H9 (cell line): Measurements from ENCODE around the gene CCT3. TPM values are rescaled to one million over a fixed set of nuclear protein-coding genes. Genes with fewer than 3 reads are reported as not detected.

Experiments used
- DNase-seq: peaks from one replicate; pipeline ENCODE4 v3.0.0-alpha.2; 2017
- H2AFZ ChIP-seq: one replicate; pipeline ENCODE4 v1.6.1; 2013; ENCODE audit warnings: mild to moderate bottlenecking, low read length, control low read depth, moderate library complexity
- H2AK5ac ChIP-seq: 2 replicates; pipeline ENCODE4 v1.6.1; 2013; ENCODE audit warnings: low read length, control low read depth, mixed read lengths; ENCODE audit not compliant: insufficient read length
- H2BK120ac ChIP-seq: one replicate; pipeline ENCODE4 v1.6.1; 2013; ENCODE audit warnings: low read depth, mild to moderate bottlenecking, low read length, control low read depth, inconsistent platforms; ENCODE audit not compliant: poor library complexity, severe bottlenecking
- H2BK12ac ChIP-seq: 2 replicates; pipeline ENCODE4 v1.6.1; 2013; ENCODE audit warnings: low read length, control low read depth, mixed read lengths, low read depth; ENCODE audit not compliant: insufficient read length
- H2BK15ac ChIP-seq: 2 replicates; pipeline ENCODE4 v1.6.1; 2013; ENCODE audit warnings: low read depth, low read length, control low read depth
- H2BK20ac ChIP-seq: one replicate; pipeline ENCODE4 v1.6.1; 2013; ENCODE audit warnings: low read depth, mild to moderate bottlenecking, low read length, control low read depth, inconsistent platforms; ENCODE audit not compliant: poor library complexity, severe bottlenecking
- H2BK5ac ChIP-seq: 2 replicates; pipeline ENCODE4 v1.6.1; 2013; ENCODE audit warnings: low read length, control low read depth, mixed read lengths; ENCODE audit not compliant: insufficient read length
- H3K14ac ChIP-seq: 2 replicates; pipeline ENCODE4 v1.6.1; 2013; ENCODE audit warnings: low read length, control low read depth; ENCODE audit not compliant: insufficient read depth
- H3K18ac ChIP-seq: 2 replicates; pipeline ENCODE4 v1.6.1; 2013; ENCODE audit warnings: low read depth, mild to moderate bottlenecking, mixed read lengths, low read length, control low read depth; ENCODE audit not compliant: insufficient read length
- H3K23ac ChIP-seq: 2 replicates; pipeline ENCODE4 v1.6.1; 2013; ENCODE audit warnings: low read length, control low read depth, mixed read lengths, low read depth; ENCODE audit not compliant: insufficient read length
- H3K23me2 ChIP-seq: 2 replicates; pipeline ENCODE4 v1.6.1; 2013; ENCODE audit warnings: low read depth, mild to moderate bottlenecking, mixed read lengths, low read length, control low read depth; ENCODE audit not compliant: insufficient read length, poor library complexity, severe bottlenecking
- H3K27ac ChIP-seq: 2 replicates; pipeline ENCODE4 v1.5.1; 2013; ENCODE audit warnings: low read length, control low read depth, mixed read lengths, low read depth; ENCODE audit not compliant: insufficient read length
- H3K27me3 ChIP-seq: 2 replicates; pipeline ENCODE4 v1.6.1; 2013; ENCODE audit warnings: low read length, control low read depth, inconsistent platforms; ENCODE audit not compliant: insufficient read depth
- H3K4ac ChIP-seq: 2 replicates; pipeline ENCODE4 v1.6.1; 2013; ENCODE audit warnings: low read depth, mild to moderate bottlenecking, control low read depth, inconsistent platforms, low read length, moderate library complexity
- H3K4me1 ChIP-seq: 2 replicates; pipeline ENCODE4 v1.6.1; 2013; ENCODE audit warnings: low read length, control low read depth, inconsistent platforms; ENCODE audit not compliant: insufficient read depth
- H3K4me2 ChIP-seq: 2 replicates; pipeline ENCODE4 v1.6.1; 2013; ENCODE audit warnings: low read length, control low read depth, mixed read lengths; ENCODE audit not compliant: insufficient read length, insufficient read depth
- H3K56ac ChIP-seq: 2 replicates; pipeline ENCODE4 v1.6.1; 2013; ENCODE audit warnings: low read depth, mild to moderate bottlenecking, mixed read lengths, low read length, control low read depth; ENCODE audit not compliant: insufficient read length
- H3K79me1 ChIP-seq: 2 replicates; pipeline ENCODE4 v1.6.1; 2013; ENCODE audit warnings: low read depth, mild to moderate bottlenecking, moderate library complexity, low read length, control low read depth, inconsistent platforms; ENCODE audit not compliant: insufficient read depth, poor library complexity, severe bottlenecking
- H3K79me2 ChIP-seq: 2 replicates; pipeline ENCODE4 v1.6.1; 2013; ENCODE audit warnings: low read length, control low read depth, inconsistent platforms; ENCODE audit not compliant: insufficient read depth
- H3K9ac ChIP-seq: 2 replicates; pipeline ENCODE4 v1.6.1; 2013; ENCODE audit warnings: low read length, control low read depth, mixed read lengths; ENCODE audit not compliant: insufficient read length; ENCODE audit errors: extremely low read depth
- H3K9me3 ChIP-seq: one replicate; pipeline ENCODE4 v1.6.1; 2013; ENCODE audit warnings: low read depth, low read length, inconsistent platforms; ENCODE audit not compliant: control insufficient read depth
- H3T11ph ChIP-seq: one replicate; pipeline ENCODE4 v1.6.1; 2013; ENCODE audit warnings: mild to moderate bottlenecking, low read length, control low read depth, inconsistent platforms
- H4K20me1 ChIP-seq: one replicate; pipeline ENCODE4 v1.6.1; 2013; ENCODE audit not compliant: control insufficient read depth, insufficient read length, insufficient read depth
- H4K5ac ChIP-seq: 2 replicates; pipeline ENCODE4 v1.6.1; 2013; ENCODE audit warnings: low read depth, mild to moderate bottlenecking, mixed read lengths, low read length, control low read depth; ENCODE audit not compliant: insufficient read length
- H4K8ac ChIP-seq: replicated peaks from 2 replicates; pipeline ENCODE4 v1.6.1; 2013; ENCODE audit warnings: low read length, control low read depth, mixed read lengths, low read depth; ENCODE audit not compliant: insufficient read length
- H4K91ac ChIP-seq: 2 replicates; pipeline ENCODE4 v1.6.1; 2013; ENCODE audit warnings: low read depth, mild to moderate bottlenecking, moderate library complexity, mixed read lengths, low read length, control low read depth; ENCODE audit not compliant: insufficient read length
- H3K27ac Mint-ChIP-seq, 3 experiments: 2 replicates in 2 of 3; 3 replicates in 1 of 3; pipeline ENCODE4 v1.8.0; 2020 to 2021; ENCODE audit warnings: mixed read lengths in 3 of 3, mild to moderate bottlenecking in 1 of 3, moderate library complexity in 1 of 3
- H3K27me3 Mint-ChIP-seq: 2 replicates; pipeline ENCODE4 v1.8.0; 2021; ENCODE audit warnings: low read depth, mild to moderate bottlenecking, moderate library complexity, mixed read lengths
- H3K36me3 Mint-ChIP-seq, 3 experiments: 2 replicates in 2 of 3; 3 replicates in 1 of 3; pipeline ENCODE4 v1.8.0; 2020 to 2021; ENCODE audit warnings: low read depth in 3 of 3, mixed read lengths in 3 of 3; ENCODE audit not compliant: insufficient read depth in 1 of 3
- H3K4me1 Mint-ChIP-seq, 2 experiments: 2 replicates each; pipeline ENCODE4 v1.8.0; 2020; ENCODE audit warnings: mixed read lengths in 2 of 2
- H3K4me3 Mint-ChIP-seq, 2 experiments: 2 replicates in 1 of 2; 3 replicates in 1 of 2; pipeline ENCODE4 v1.8.0; 2020 to 2021; ENCODE audit warnings: mild to moderate bottlenecking in 2 of 2, mixed read lengths in 2 of 2, moderate library complexity in 1 of 2
- H3K9me3 Mint-ChIP-seq, 2 experiments: 2 replicates in 1 of 2; 3 replicates in 1 of 2; pipeline ENCODE4 v1.8.0; 2020; ENCODE audit warnings: mild to moderate bottlenecking in 2 of 2, mixed read lengths in 2 of 2, moderate library complexity in 1 of 2
- WGBS: extraction: QIAGEN DNeasy Blood & Tissue Kit; methylation state at CpG from one replicate; pipeline ENCODE4 v1.1.7; 2013; ENCODE audit warnings: missing lambda C conversion rate, low lambda C conversion rate, mixed read lengths; ENCODE audit not compliant: insufficient read length; ENCODE audit errors: extremely low coverage; 5-methylcytosine and 5-hydroxymethylcytosine counted together
- total RNA-seq: library from RNA; stranded (reverse); gene quantifications from 2 replicates; pipeline ENCODE4 v1.2.1, GENCODE V29; 2021
- TF ChIP-seq, protein P1 (sequence below): fragments of 200-600 bp; sonication (generic); conservative IDR thresholded peaks from 3 replicates; pipeline ENCODE4 v1.8.0; 2021; ENCODE audit warnings: antibody characterized with exemption, mild to moderate bottlenecking

CCT3 gene
- total RNA-seq, 1 experiment from 2014 or later, result 524 TPM

DNA sequence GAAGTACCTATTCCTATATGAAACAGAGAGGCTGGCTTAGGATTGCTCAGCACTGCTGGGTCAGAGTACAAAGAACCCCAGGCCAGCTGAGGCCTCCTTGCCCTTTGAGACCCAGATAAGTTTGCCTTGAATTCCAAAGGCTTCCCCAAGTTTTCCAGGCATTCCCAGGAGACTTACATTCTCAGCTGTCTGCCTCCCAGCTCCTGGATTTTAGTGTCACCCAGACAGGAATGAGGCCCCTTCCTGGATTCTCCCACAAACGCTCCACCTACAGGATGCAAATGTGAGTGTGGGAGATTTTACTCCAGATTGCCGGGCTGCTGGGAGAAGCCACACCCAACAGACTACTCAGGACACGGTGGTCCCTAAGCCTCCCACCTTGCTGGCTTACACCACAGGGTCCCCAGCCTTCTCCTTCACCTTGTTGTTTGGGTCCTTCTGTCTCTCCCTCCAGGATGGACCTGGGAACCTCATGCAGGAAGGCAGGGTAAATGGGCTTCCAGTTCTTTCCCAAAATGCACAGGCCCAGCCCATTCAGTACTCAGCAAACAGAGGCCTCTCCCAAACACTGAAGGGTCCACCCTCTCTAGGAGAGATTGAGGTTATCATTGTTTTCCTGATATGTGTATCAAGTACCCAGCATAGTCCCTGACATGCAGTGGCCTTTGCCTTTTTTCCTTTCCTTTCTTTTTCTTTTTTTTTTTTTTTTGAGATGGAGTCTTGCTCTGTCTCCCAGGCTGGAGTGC is 41.5 kb upstream of the CCT3 start:
- no peak overlapping the region for H3K4me2 ChIP-seq
- no peak overlapping the region for H2AFZ ChIP-seq

More for the DNA sequence above, 41.5 kb upstream of the CCT3 start:
- Histone ChIP-seq H3K23ac (no peak overlapping the region), H3K79me1 (no peaks in the 10 kb centered on the region), H3T11ph (no peak overlapping the region), H2BK120ac (no peak overlapping the region), H3K4me1 (no peaks in the 10 kb centered on the region), H3K9me3 (no peaks in the 10 kb centered on the region), H3K56ac (no peak overlapping the region), H2BK5ac (no peak overlapping the region), H3K4ac (no peak overlapping the region), H3K79me2 (no peaks in the 10 kb centered on the region), H2BK20ac (no peak overlapping the region), H4K8ac (no peak overlapping the region), H4K5ac (no peak overlapping the region), H3K14ac (no peak overlapping the region), H3K23me2 (no peaks in the 10 kb centered on the region), H2AK5ac (no peak overlapping the region), H2BK15ac (no peak overlapping the region), H3K27ac (no peak overlapping the region), H4K20me1 (no peaks in the 10 kb centered on the region), H2BK12ac (no peak overlapping the region), H4K91ac (no peak overlapping the region), H3K18ac (no peak overlapping the region), H3K9ac (no peak overlapping the region), H3K27me3 (no peaks in the 10 kb centered on the region)
- no CpG with 5 or more reads among the region's 3 CpGs for WGBS
- no peak for DNase-seq
- H3K4me1 Mint-ChIP-seq, result peaks cover 4 to 6% of the 10 kb centered on the region in 2 experiments
- H3K27ac Mint-ChIP-seq, result 0 out of 7 replicates have a peak overlapping the region, but pooled peaks of 1 of the 3 experiments have one; percentile 27
- TF ChIP-seq, protein P1, sequence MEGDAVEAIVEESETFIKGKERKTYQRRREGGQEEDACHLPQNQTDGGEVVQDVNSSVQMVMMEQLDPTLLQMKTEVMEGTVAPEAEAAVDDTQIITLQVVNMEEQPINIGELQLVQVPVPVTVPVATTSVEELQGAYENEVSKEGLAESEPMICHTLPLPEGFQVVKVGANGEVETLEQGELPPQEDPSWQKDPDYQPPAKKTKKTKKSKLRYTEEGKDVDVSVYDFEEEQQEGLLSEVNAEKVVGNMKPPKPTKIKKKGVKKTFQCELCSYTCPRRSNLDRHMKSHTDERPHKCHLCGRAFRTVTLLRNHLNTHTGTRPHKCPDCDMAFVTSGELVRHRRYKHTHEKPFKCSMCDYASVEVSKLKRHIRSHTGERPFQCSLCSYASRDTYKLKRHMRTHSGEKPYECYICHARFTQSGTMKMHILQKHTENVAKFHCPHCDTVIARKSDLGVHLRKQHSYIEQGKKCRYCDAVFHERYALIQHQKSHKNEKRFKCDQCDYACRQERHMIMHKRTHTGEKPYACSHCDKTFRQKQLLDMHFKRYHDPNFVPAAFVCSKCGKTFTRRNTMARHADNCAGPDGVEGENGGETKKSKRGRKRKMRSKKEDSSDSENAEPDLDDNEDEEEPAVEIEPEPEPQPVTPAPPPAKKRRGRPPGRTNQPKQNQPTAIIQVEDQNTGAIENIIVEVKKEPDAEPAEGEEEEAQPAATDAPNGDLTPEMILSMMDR, result peak; percentile 29; the same call in 1 of the 3 replicates
- H3K4me3 Mint-ChIP-seq, result no peak overlapping the region
- no peaks in the 10 kb centered on the region for H3K36me3 Mint-ChIP-seq
- no peaks in the 10 kb centered on the region for H3K9me3 Mint-ChIP-seq
- peaks cover 8% of the 10 kb centered on the region for H3K27me3 Mint-ChIP-seq
